ENCODE measurements around the gene SEMA3B. TPM values are rescaled to one million over a fixed set of nuclear protein-coding genes. Genes with fewer than 3 reads are reported as not detected.

Gene SEMA3B
- total RNA-seq, 1 experiment from 2014 or later = 7.3 TPM

GRCh38 chr3:50249457-50249856, 19.5 kb upstream of the SEMA3B start:
- Mint-ChIP-seq H3K27ac (no peak overlapping the region), H3K4me1 (peaks cover 35% of the 10 kb centered on the region), H3K4me3 (no peak overlapping the region), H3K9me3 (no peaks in the 10 kb centered on the region), H3K36me3 (peaks cover 11% of the 10 kb centered on the region), H3K27me3 (ENCODE audit: low read depth) (no peaks in the 10 kb centered on the region)
- no peak for DNase-seq (ENCODE audit: low spot score)
- CTCF ChIA-PET = interaction anchor here (1.0 to 6.0 kb wide), 6 partner anchors 8 to 75 kb away, joined by 3 to 151 read pairs (median 6); partner anchors contain the start of gene GNAI2
- ATAC-seq = no peak
- POLR2A ChIA-PET = no interaction called here
- TF ChIP-seq RELA (CRISPR knock-in tag; IDR thresholded peaks at IDR 0.05; ENCODE audit: borderline replicate concordance) = no peak

GRCh38 chr3:50250514-50250913, 18.4 kb upstream of the SEMA3B start:
- ChIA-PET POLR2A (interaction anchor here (0.6 to 0.8 kb wide), 2 partner anchors 15 to 33 kb away, joined by 3 read pairs; partner anchors contain the start of gene GNAI2), CTCF (interaction anchor here (0.7 to 6.0 kb wide), 6 partner anchors 7 to 56 kb away, joined by 3 to 151 read pairs (median 6); no protein-coding TSS in a partner anchor)
- H3K36me3 Mint-ChIP-seq = peaks cover 11% of the 10 kb centered on the region
- DNase-seq (ENCODE audit: low spot score) = no peak
- TF ChIP-seq FOXJ3 (CRISPR knock-in tag; IDR thresholded peaks at IDR 0.05; ENCODE audit: borderline replicate concordance) (no peak), ZNF396 (CRISPR knock-in tag; IDR thresholded peaks at IDR 0.05; ENCODE audit: borderline replicate concordance) (no peak), ATF6 (CRISPR knock-in tag; IDR thresholded peaks at IDR 0.05) (no peak), TEAD1 (CRISPR knock-in tag; IDR thresholded peaks at IDR 0.05) (no peak), GRHL2 (CRISPR knock-in tag; IDR thresholded peaks at IDR 0.05; ENCODE audit: insufficient replicate concordance, severe bottlenecking) (no peak), CREM (CRISPR knock-in tag; IDR thresholded peaks at IDR 0.05) (no peak), IRF1 (CRISPR knock-in tag; IDR thresholded peaks at IDR 0.05) (no peak), ZNF121 (CRISPR knock-in tag; IDR thresholded peaks at IDR 0.05) (no peak), OVOL2 (CRISPR knock-in tag; IDR thresholded peaks at IDR 0.05; ENCODE audit: borderline replicate concordance) (no peak), KAT7 (CRISPR knock-in tag; IDR thresholded peaks at IDR 0.05; ENCODE audit: borderline replicate concordance) (no peak), CDX4 (CRISPR knock-in tag; IDR thresholded peaks at IDR 0.05; ENCODE audit: borderline replicate concordance) (no peak), JUN (CRISPR knock-in tag; IDR thresholded peaks at IDR 0.05) (no peak), SMAD3 (CRISPR knock-in tag; IDR thresholded peaks at IDR 0.05; ENCODE audit: borderline replicate concordance) (no peak), JAZF1 (CRISPR knock-in tag; IDR thresholded peaks at IDR 0.05) (no peak), ZNF416 (CRISPR knock-in tag; IDR thresholded peaks at IDR 0.05) (no peak), PRDM15 (CRISPR knock-in tag; IDR thresholded peaks at IDR 0.05) (no peak), ZNF138 (CRISPR knock-in tag; conservative IDR thresholded peaks at IDR 0.05) (no peak)
- no peaks in the 10 kb centered on the region for H3K9me3 Mint-ChIP-seq
- peaks cover 28% of the 10 kb centered on the region for H3K4me1 Mint-ChIP-seq
- H3K27ac Mint-ChIP-seq = peak overlapping the region; percentile 17; the same call in 1 of the 2 replicates
- no peak overlapping the region for H3K4me3 Mint-ChIP-seq
- ATAC-seq = no peak
- no peaks in the 10 kb centered on the region for H3K27me3 Mint-ChIP-seq (ENCODE audit: low read depth)
